Lower leg skin (tissue), 4 donors: Measurements from ENCODE around the gene KXD1. TPM values are rescaled to one million over a fixed set of nuclear protein-coding genes. Genes with fewer than 3 reads are reported as not detected.
"Not testable (repeated sequence)": the region's sequence is repeated elsewhere in the genome, so short reads cannot be mapped to it uniquely, and the experiment has no call there.

Experiments
- DNase-seq, 2 donors: peaks; one replicate each; pipeline ENCODE4 v3.0.0-alpha.2; 2019; ENCODE audit warnings: low spot score in 2 of 2
- H3K4me3 ChIP-seq: fragments of 200-600 bp; sonication (generic); 2 replicates; pipeline ENCODE4 v1.5.1; 2017; ENCODE audit warnings: mild to moderate bottlenecking, low read depth; ENCODE audit not compliant: poor library complexity, severe bottlenecking
- POLR2A ChIP-seq, 2 donors: fragments of 450-650 bp; IDR thresholded peaks; one replicate each; pipeline ENCODE4 v1.6.1; 2016 to 2017; ENCODE audit warnings: antibody characterized with exemption in 2 of 2, mild to moderate bottlenecking in 1 of 2, moderate library complexity in 1 of 2
- WGBS, 2 donors: methylation state at CpG; one replicate each; pipeline ENCODE4 v1.1.5; 2018; 5-methylcytosine and 5-hydroxymethylcytosine counted together
- intact Hi-C: fragments of 100-400 bp; cut with DNase I; formaldehyde crosslinking; loops from one replicate; pipeline ENCODE4 v1.15.0; 2023; ENCODE audit warnings: low total_unique reads
- total RNA-seq, 4 donors: library from RNA; depleted of rRNA; stranded (reverse); fragments of >200 nt; gene quantifications; one replicate each; pipeline ENCODE4 v1.1.0, GENCODE V29; 2016
- TF ChIP-seq, protein P1 (sequence below), 3 donors: fragments of 450-650 bp; IDR thresholded peaks; one replicate each; pipeline ENCODE4 v1.5.1; 2016; ENCODE audit warnings: antibody characterized with exemption in 3 of 3, mild to moderate bottlenecking in 3 of 3, moderate library complexity in 2 of 3

Gene KXD1
- total RNA-seq, 4 donors from 2014 or later: 61.9 to 98.5 (median 89.7) TPM

DNA sequence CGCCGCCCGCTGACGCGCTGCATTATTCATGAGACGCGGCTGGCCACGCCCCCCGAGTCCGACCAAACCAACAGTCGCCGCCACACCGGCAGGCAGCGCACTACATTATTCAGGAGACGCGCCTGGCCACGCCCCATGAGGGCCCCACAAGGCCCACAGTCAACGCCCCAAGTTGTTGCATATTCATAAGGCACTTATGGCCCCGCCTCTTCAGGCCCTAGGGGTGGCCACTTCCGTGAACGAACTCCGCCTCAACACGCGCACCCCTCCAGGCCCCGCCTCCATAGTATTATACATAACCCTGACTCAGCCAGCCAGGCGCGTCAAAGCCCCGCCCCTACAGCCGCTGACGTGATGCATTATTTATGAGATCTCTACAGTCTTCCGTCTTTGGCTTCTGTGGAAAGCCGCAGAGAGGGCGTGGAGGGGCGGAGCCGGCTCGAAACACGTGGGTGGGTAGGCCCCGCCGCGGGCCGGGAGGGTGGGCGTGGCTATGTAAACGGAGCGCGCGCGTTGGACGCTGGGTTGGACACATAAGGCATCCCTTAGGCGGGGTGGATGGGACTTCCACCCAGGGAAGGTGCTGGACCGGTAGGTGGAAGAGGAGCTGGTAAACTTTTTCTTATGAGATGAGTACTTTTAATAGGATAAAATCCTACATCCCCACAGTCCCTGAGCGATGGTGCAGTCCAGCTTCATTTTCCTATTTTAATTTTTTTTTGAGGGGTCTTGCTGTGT is 35.4 kb upstream of the KXD1 start:
- WGBS, 2 donors: 2% methylated on average over 47 to 50 of the region's 51 CpGs
- peak; percentile 100 for DNase-seq
- TF ChIP-seq POLR2A (IDR thresholded peaks at IDR 0.05): no peak
- TF ChIP-seq, protein P1, sequence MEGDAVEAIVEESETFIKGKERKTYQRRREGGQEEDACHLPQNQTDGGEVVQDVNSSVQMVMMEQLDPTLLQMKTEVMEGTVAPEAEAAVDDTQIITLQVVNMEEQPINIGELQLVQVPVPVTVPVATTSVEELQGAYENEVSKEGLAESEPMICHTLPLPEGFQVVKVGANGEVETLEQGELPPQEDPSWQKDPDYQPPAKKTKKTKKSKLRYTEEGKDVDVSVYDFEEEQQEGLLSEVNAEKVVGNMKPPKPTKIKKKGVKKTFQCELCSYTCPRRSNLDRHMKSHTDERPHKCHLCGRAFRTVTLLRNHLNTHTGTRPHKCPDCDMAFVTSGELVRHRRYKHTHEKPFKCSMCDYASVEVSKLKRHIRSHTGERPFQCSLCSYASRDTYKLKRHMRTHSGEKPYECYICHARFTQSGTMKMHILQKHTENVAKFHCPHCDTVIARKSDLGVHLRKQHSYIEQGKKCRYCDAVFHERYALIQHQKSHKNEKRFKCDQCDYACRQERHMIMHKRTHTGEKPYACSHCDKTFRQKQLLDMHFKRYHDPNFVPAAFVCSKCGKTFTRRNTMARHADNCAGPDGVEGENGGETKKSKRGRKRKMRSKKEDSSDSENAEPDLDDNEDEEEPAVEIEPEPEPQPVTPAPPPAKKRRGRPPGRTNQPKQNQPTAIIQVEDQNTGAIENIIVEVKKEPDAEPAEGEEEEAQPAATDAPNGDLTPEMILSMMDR (IDR thresholded peaks at IDR 0.05): no peak
- no peak overlapping the region for H3K4me3 ChIP-seq
- intact Hi-C loops: no loop called here

DNA sequence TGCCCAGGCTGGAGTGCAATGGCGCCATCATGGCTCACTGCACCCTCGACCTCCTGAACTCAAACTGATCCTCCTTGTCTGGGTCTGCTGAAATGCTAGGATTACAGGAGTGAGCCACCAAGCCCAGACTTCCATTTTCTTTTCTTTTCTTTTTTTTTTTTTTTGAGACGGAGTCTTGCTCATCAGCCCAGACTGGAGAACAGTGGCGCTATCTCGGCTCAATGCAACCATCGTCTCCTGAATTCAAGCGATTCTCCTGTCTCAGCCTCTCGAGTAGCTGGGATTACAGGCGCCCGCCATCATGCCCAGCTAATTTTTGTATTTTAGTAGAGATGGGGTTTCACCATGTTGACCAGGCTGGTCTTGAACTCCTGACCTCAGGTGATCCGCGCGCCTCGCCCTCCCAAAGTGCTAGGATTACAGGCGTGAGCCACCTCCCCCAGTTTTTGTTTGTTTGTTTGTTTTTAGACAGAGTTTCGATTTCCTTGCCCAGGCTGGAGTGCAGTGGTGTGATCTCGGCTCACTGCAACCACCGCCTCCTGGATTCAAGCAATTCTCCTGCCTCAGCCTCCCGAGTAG is 34.7 kb upstream of the KXD1 start:
- intact Hi-C loops, H3K4me3 ChIP-seq: not testable (repeated sequence)
- WGBS, 2 donors: 66 to 70% methylated on average over 19 of the region's 19 CpGs
- peak in 1 of 2 donors; percentile 86 for DNase-seq

DNA sequence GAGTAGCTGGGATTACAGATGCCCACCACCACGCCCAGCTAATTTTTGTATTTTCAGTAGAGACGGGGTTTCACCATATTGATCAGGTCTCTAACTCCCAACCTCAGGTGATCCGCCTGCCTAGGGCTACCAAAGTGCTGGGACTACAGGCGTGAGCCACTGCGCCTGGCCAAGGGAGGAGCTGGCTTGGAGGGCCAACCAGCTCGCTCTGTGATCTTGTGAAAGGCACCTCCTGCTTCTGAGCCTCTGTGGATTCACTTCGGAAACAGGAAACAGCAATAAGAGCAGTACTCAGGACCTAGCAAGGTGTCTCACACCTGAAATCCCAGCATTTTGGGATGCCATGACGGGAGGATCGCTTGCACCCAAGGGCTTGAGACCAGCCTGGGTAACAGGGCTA is 33.8 kb upstream of the KXD1 start:
- DNase-seq: no peak
- WGBS, 2 donors: 85 to 91% methylated on average over 9 of the region's 9 CpGs
- no peak overlapping the region for H3K4me3 ChIP-seq
- TF ChIP-seq, protein P1 (IDR thresholded peaks at IDR 0.05): no peak
- TF ChIP-seq POLR2A (IDR thresholded peaks at IDR 0.05): no peak
- intact Hi-C loops: no loop called here

DNA sequence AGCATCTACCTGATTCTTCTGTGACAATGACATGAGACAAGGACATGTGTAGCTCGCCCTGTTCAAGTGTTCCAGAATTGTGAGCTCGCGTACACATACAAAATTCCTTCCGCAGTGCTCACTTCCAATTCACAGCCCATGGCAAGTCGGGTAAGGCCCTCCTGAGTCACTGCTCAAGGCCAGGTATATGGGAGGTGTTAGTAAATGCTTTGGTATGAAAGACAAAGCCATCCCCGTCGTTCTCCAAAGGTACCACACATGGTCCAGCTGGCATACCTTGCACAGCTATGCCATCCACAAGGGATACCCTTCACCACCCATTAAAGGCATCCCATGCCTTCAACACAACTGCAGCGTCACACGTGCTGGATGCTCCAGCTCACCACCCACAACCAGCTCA is 31.4 kb upstream of the KXD1 start:
- DNase-seq: no peak
- no peak overlapping the region for H3K4me3 ChIP-seq
- intact Hi-C loops: no loop called here
- 74 to 84% methylated on average over 9 of the region's 9 CpGs for WGBS, 2 donors
- TF ChIP-seq, protein P1 (IDR thresholded peaks at IDR 0.05): no peak
- no peak for TF ChIP-seq POLR2A (IDR thresholded peaks at IDR 0.05)

DNA sequence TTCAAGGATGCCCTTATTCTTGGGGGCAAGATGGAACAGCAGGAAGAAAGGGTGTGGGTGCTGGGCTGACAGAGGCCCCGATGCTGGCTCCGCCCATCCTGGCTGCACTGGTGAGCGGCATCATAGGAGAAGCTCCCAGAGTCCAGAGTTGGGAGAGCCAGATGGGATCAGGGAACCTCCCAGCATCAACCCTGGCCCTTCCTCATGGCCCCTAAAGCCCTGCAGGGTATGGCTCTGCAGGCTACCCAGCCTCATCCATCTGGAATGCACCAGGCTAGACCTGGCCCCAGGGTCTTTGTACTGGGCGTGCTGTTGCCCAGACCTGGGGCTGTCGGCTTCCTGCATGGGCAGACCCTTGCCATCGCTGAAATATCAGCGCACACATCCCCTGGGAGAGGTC is 27.9 kb upstream of the KXD1 start:
- WGBS, 2 donors: 71 to 76% methylated on average over 7 of the region's 7 CpGs
- intact Hi-C loops: no loop called here
- no peak overlapping the region for H3K4me3 ChIP-seq
- TF ChIP-seq POLR2A (IDR thresholded peaks at IDR 0.05): no peak
- TF ChIP-seq, protein P1 (IDR thresholded peaks at IDR 0.05): no peak
- no peak for DNase-seq

DNA sequence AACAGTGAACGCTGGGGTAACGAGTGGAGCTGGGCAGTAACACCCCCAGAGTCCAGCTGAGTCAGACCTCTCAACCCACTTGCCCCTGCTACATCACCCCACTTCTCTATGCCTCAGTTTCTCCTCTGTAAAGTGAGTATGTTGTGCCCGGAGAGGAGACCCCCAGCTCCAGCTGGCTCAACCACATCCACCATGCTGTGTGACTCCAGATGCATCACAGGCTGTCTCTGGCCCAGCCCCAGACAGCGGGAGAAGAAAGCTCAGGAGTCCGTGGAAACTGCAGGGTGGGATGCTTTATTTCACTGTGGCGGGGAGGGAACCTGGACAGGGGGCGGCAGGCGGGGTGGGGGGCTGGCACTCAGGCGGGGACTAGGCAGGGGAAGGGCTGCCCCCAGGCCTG is 26.2 kb upstream of the KXD1 start:
- no peak overlapping the region for H3K4me3 ChIP-seq
- no peak for TF ChIP-seq POLR2A (IDR thresholded peaks at IDR 0.05)
- TF ChIP-seq, protein P1 (IDR thresholded peaks at IDR 0.05): no peak
- DNase-seq: no peak
- intact Hi-C loops: no loop called here
- 96 to 99% methylated on average over 9 of the region's 9 CpGs for WGBS, 2 donors
